Panc1 (cell line): ENCODE data around the gene RANBP3. TPM values are rescaled to one million over a fixed set of nuclear protein-coding genes. Genes with fewer than 3 reads are reported as not detected.

ENCODE experiments used
- ATAC-seq: fragments of 200-7000 bp; cut with Tn5 transposase; 2 replicates; pipeline ENCODE4 v1.9.1; 2020; ENCODE audit warnings: mild to moderate bottlenecking, moderate library complexity
- BruUV-seq: library from RNA; stranded (reverse); fragments of 400-500 nt; replicated peaks from 2 replicates; lab custom pipeline; 2021; lab: Mats Ljungman, UMichigan
- CTCF ChIA-PET: fragments of 300-600 bp; sonication (Branson Sonifier 250); formaldehyde crosslinking; loops from one replicate; lab custom pipeline; 2022; ENCODE audit warnings: antibody characterized with exemption; lab: Charles Lee
- POLR2A ChIA-PET: fragments of 300-600 bp; sonication (Branson Sonifier 250); formaldehyde crosslinking; loops from one replicate; lab custom pipeline; 2022; ENCODE audit warnings: antibody characterized with exemption; lab: Charles Lee
- DNase-seq: peaks from one replicate; pipeline ENCODE4 v3.0.0-alpha.2; 2010; ENCODE audit warnings: low read depth, low spot score
- H3K27ac ChIP-seq: 2 replicates; pipeline ENCODE4 v1.5.1; 2011; ENCODE audit warnings: mild to moderate bottlenecking, low read length, inconsistent platforms
- H3K27me3 ChIP-seq: fragments of 200-500 bp; sonication (Bioruptor generic); 2 replicates; pipeline ENCODE4 v1.6.0; 2014; ENCODE audit warnings: low read length, inconsistent platforms; ENCODE audit not compliant: control insufficient read depth, insufficient read depth
- H3K36me3 ChIP-seq: fragments of 200-500 bp; sonication (Bioruptor generic); 2 replicates; pipeline ENCODE4 v1.5.1; 2014; ENCODE audit warnings: inconsistent platforms, mild to moderate bottlenecking, low read length, moderate library complexity; ENCODE audit not compliant: control insufficient read depth, insufficient read depth
- H3K4me1 ChIP-seq: 2 replicates; pipeline ENCODE4 v1.5.1; 2011; ENCODE audit warnings: inconsistent platforms, mild to moderate bottlenecking, low read length, moderate library complexity; ENCODE audit not compliant: control insufficient read depth, insufficient read depth
- H3K4me3 ChIP-seq, 2 experiments: 2 replicates each; pipeline ENCODE4 v1.5.1; 2011 to 2012; ENCODE audit warnings: low read depth in 2 of 2, low read length in 2 of 2, mild to moderate bottlenecking in 2 of 2, inconsistent platforms in 1 of 2, moderate library complexity in 1 of 2
- H3K9me3 ChIP-seq: fragments of 200-500 bp; sonication (Bioruptor generic); 2 replicates; pipeline ENCODE4 v1.5.1; 2014; ENCODE audit warnings: low read depth, mild to moderate bottlenecking, inconsistent platforms, low read length, moderate library complexity; ENCODE audit not compliant: control insufficient read depth, insufficient read depth
- CTCF ChIP-seq: fragments of 450-650 bp; IDR thresholded peaks from 2 replicates; pipeline ENCODE4 v1.5.1; 2017; ENCODE audit warnings: mild to moderate bottlenecking
- POLR2AphosphoS5 ChIP-seq: IDR thresholded peaks from 2 replicates; pipeline ENCODE4 v1.6.1; 2012; ENCODE audit warnings: mild to moderate bottlenecking, low read depth, low read length, moderate library complexity
- REST ChIP-seq, 2 experiments: IDR thresholded peaks; 2 replicates each; pipeline ENCODE4 v1.6.1; 2011 to 2012; ENCODE audit warnings: low read depth in 2 of 2, control low read depth in 1 of 2, low read length in 1 of 2, mild to moderate bottlenecking in 1 of 2, moderate library complexity in 1 of 2; ENCODE audit not compliant: insufficient read depth in 1 of 2
- SIN3A ChIP-seq: IDR thresholded peaks from 2 replicates; pipeline ENCODE4 v1.6.1; 2012; ENCODE audit warnings: low read depth, mild to moderate bottlenecking, low read length, moderate library complexity, borderline replicate concordance; ENCODE audit not compliant: insufficient read depth
- TCF7L2 ChIP-seq: IDR thresholded peaks from 2 replicates; pipeline ENCODE4 v1.6.1; 2011; ENCODE audit warnings: mild to moderate bottlenecking, low read depth, low read length, inconsistent platforms
- in situ Hi-C: cut with HindIII; loops from 2 replicates; pipeline ENCODE4 v1.10.0; 2016; ENCODE audit warnings: low sequenced_read_pairs, low pct_unique_long_range_greater_than_20kb
- intact Hi-C: fragments of 100-400 bp; cut with micrococcal nuclease; formaldehyde crosslinking; loops from one replicate; pipeline ENCODE4 v1.10.0; 2022; ENCODE audit not compliant: unreplicated experiment
- total RNA-seq: library from RNA; stranded (reverse); gene quantifications from one replicate; pipeline ENCODE4 v1.2.1, GENCODE V29; 2021; ENCODE audit not compliant: unreplicated experiment

Gene RANBP3
- total RNA-seq, 1 experiment from 2014 or later, result 54.6 TPM

GRCh38 chr19:5972355-5972731, 5.6 kb downstream of the RANBP3 start:
- intact Hi-C loops (no loop called here), in situ Hi-C loops (no loop called here)
- CTCF ChIA-PET, result no interaction called here
- Histone ChIP-seq H3K9me3 (no peaks in the 10 kb centered on the region), H3K27me3 (no peaks in the 10 kb centered on the region), H3K27ac (no peak overlapping the region), H3K4me1 (peaks cover 12% of the 10 kb centered on the region), H3K36me3 (no peaks in the 10 kb centered on the region; the same call in 1 of the 2 replicates), H3K4me3 (no peak overlapping the region)
- TF ChIP-seq POLR2AphosphoS5, result no peak
- no peak for TF ChIP-seq CTCF
- peak; percentile 79 to 80 for TF ChIP-seq REST (IDR thresholded peaks at IDR 0.05; ENCODE audit: insufficient read depth in 1 of 2, low read depth in 2 of 2, low read length in 1 of 2)
- POLR2A ChIA-PET, result no interaction called here
- DNase-seq (no peak), ATAC-seq (no peak)
- BruUV-seq, result no TSS peak

GRCh38 chr19:5971714-5972354, 6.1 kb downstream of the RANBP3 start:
- intact Hi-C loops (no loop called here), in situ Hi-C loops (no loop called here)
- Histone ChIP-seq H3K27ac (no peak overlapping the region), H3K4me1 (peaks cover 12% of the 10 kb centered on the region), H3K4me3 (no peak overlapping the region), H3K27me3 (no peaks in the 10 kb centered on the region), H3K36me3 (no peaks in the 10 kb centered on the region), H3K9me3 (no peaks in the 10 kb centered on the region)
- no peak for DNase-seq
- ChIA-PET CTCF (interaction anchor here (0.6 kb wide), 1 partner anchor 151 kb away, joined by 5 read pairs; no protein-coding TSS in a partner anchor), POLR2A (no interaction called here)
- no TSS peak for BruUV-seq
- ATAC-seq, result no peak
- TF ChIP-seq CTCF, result no peak
- TF ChIP-seq SIN3A, result no peak
- TF ChIP-seq POLR2AphosphoS5, result no peak
- TF ChIP-seq REST (IDR thresholded peaks at IDR 0.05; ENCODE audit: insufficient read depth in 1 of 2, low read depth in 2 of 2, low read length in 1 of 2), result no peak
- no peak for TF ChIP-seq TCF7L2
